ENCODE measurements around the gene PCDHA1.

DNA sequence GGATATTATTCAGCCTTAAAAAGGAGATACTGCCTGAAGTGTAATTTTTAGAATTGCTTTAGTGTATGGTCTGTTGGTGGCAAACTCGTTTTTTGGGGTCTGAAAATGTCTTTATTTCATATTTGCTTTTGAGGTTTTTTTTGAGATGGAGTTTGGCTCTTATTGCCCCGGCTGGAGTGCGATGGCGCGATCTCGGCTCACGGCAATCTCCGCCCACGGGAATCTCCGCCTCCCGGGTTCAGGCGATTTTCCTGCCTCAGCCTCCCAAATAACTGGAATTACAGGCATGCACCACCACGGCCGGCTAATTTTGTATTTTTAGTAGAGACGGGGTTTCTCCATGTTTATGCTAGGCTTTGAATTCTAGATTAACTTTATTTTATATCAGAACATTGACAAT is 245.1 kb downstream of the PCDHA1 start:
- no peak for TF ChIP-seq POLR2A (IDR thresholded peaks at IDR 0.05)
- TF ChIP-seq, protein P1, sequence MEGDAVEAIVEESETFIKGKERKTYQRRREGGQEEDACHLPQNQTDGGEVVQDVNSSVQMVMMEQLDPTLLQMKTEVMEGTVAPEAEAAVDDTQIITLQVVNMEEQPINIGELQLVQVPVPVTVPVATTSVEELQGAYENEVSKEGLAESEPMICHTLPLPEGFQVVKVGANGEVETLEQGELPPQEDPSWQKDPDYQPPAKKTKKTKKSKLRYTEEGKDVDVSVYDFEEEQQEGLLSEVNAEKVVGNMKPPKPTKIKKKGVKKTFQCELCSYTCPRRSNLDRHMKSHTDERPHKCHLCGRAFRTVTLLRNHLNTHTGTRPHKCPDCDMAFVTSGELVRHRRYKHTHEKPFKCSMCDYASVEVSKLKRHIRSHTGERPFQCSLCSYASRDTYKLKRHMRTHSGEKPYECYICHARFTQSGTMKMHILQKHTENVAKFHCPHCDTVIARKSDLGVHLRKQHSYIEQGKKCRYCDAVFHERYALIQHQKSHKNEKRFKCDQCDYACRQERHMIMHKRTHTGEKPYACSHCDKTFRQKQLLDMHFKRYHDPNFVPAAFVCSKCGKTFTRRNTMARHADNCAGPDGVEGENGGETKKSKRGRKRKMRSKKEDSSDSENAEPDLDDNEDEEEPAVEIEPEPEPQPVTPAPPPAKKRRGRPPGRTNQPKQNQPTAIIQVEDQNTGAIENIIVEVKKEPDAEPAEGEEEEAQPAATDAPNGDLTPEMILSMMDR (IDR thresholded peaks at IDR 0.05) = no peak

Data from lower leg skin (tissue), 3 donors.